Smooth muscle cell (in vitro differentiated cells): ENCODE results near the gene CPXM2. TPM values are rescaled to one million over a fixed set of nuclear protein-coding genes. Genes with fewer than 3 reads are reported as not detected.

Experiments used
- DNase-seq: peaks from one replicate; lab custom pipeline; 2025; ENCODE audit not compliant: unreplicated experiment; lab: John Stamatoyannopoulos, UW
- H2AFZ ChIP-seq: fragments of 200-600 bp; sonication (generic); 2 replicates; pipeline ENCODE4 v1.6.0; 2016; ENCODE audit warnings: antibody characterized with exemption, low read depth, mild to moderate bottlenecking
- H3F3A ChIP-seq: fragments of 200-600 bp; sonication (generic); 2 replicates; pipeline ENCODE4 v1.6.0; 2017; ENCODE audit warnings: antibody characterized with exemption, low read depth
- H3K27ac ChIP-seq: fragments of 200-600 bp; sonication (generic); 2 replicates; pipeline ENCODE4 v1.5.1; 2016; ENCODE audit warnings: low read depth, mild to moderate bottlenecking
- H3K27me3 ChIP-seq: fragments of 200-600 bp; sonication (generic); 2 replicates; pipeline ENCODE4 v1.6.1; 2016; ENCODE audit warnings: low read depth, mild to moderate bottlenecking
- H3K36me3 ChIP-seq: fragments of 200-600 bp; sonication (generic); 2 replicates; pipeline ENCODE4 v1.5.1; 2016; ENCODE audit warnings: low read depth
- H3K4me1 ChIP-seq: fragments of 200-600 bp; sonication (generic); 2 replicates; pipeline ENCODE4 v1.5.1; 2016; ENCODE audit warnings: low read depth
- H3K4me2 ChIP-seq: fragments of 200-600 bp; sonication (generic); 2 replicates; pipeline ENCODE4 v1.6.0; 2016; ENCODE audit warnings: mild to moderate bottlenecking
- H3K4me3 ChIP-seq: fragments of 200-600 bp; sonication (generic); 2 replicates; pipeline ENCODE4 v1.5.1; 2016; ENCODE audit warnings: mild to moderate bottlenecking
- H3K79me2 ChIP-seq: fragments of 200-600 bp; sonication (generic); 2 replicates; pipeline ENCODE4 v1.6.0; 2016; ENCODE audit warnings: low read depth, mild to moderate bottlenecking
- H3K9ac ChIP-seq: fragments of 200-600 bp; sonication (generic); 2 replicates; pipeline ENCODE4 v1.6.0; 2016; ENCODE audit warnings: low read depth
- H3K9me3 ChIP-seq: fragments of 200-600 bp; sonication (generic); replicated peaks from 2 replicates; pipeline ENCODE4 v1.5.1; 2016; ENCODE audit warnings: low read depth
- H4K20me1 ChIP-seq: fragments of 200-600 bp; sonication (generic); 2 replicates; pipeline ENCODE4 v1.6.0; 2016; ENCODE audit warnings: low read depth
- CTCF ChIP-seq: fragments of 200-600 bp; sonication (generic); IDR thresholded peaks from 2 replicates; pipeline ENCODE4 v1.5.1; 2017; ENCODE audit warnings: borderline replicate concordance, mild to moderate bottlenecking, antibody characterized with exemption; ENCODE audit not compliant: insufficient read depth, poor library complexity, severe bottlenecking
- WGBS: methylation state at CpG from one replicate; pipeline ENCODE4 v1.1.7; 2016; ENCODE audit warnings: low lambda C conversion rate; 5-methylcytosine and 5-hydroxymethylcytosine counted together
- polyA plus RNA-seq: library from polyadenylated mRNA; unstranded; fragments of >200 nt; fragmentation: Nextera tagmentation; extraction: Ambion mirVana; gene quantifications from 2 replicates; pipeline ENCODE4 v1.2.1, GENCODE V29; 2016
- total RNA-seq: library from RNA; depleted of rRNA; stranded (reverse); fragments of >200 nt; gene quantifications from 2 replicates; pipeline ENCODE4 v1.2.3, GENCODE V29; 2014

Gene CPXM2
- total and polyA plus RNA-seq, 2 experiments from 2014 or later: 31.2 to 65.5 TPM

- Histone ChIP-seq H3K9ac (no peak overlapping the region), H3K27me3 (no peaks in the 10 kb centered on the region), H3K9me3 (no peaks in the 10 kb centered on the region), H3K79me2 (no peaks in the 10 kb centered on the region), H3K4me3 (no peak overlapping the region), H3K27ac (no peak overlapping the region), H4K20me1 (no peaks in the 10 kb centered on the region), H3K4me2 (no peak overlapping the region), H2AFZ (no peak overlapping the region), H3F3A (no peaks in the 10 kb centered on the region), H3K36me3 (no peaks in the 10 kb centered on the region), H3K4me1 (peaks cover 7% of the 10 kb centered on the region)
- no peak for TF ChIP-seq CTCF
- DNase-seq: no peak
- WGBS: 72% methylated on average over 10 of the region's 10 CpGs
Measured at GRCh38 chr10:123760356-123761037, 131.1 kb downstream of the CPXM2 start.

GRCh38 chr10:123759501-123760031 is 132.0 kb downstream of the CPXM2 start:
- Histone ChIP-seq H3K79me2 (no peaks in the 10 kb centered on the region), H3K4me2 (no peak overlapping the region), H3F3A (no peaks in the 10 kb centered on the region), H3K27ac (no peak overlapping the region), H3K4me3 (no peak overlapping the region), H2AFZ (no peak overlapping the region), H4K20me1 (no peaks in the 10 kb centered on the region), H3K36me3 (no peaks in the 10 kb centered on the region), H3K27me3 (no peaks in the 10 kb centered on the region), H3K4me1 (peaks cover 7% of the 10 kb centered on the region), H3K9me3 (no peaks in the 10 kb centered on the region), H3K9ac (no peak overlapping the region)
- no peak for TF ChIP-seq CTCF
- WGBS: 70% methylated on average over 8 of the region's 8 CpGs
- DNase-seq: no peak

- H2AFZ ChIP-seq: no peak overlapping the region
- H3K9me3 ChIP-seq: no peaks in the 10 kb centered on the region
- no peak for TF ChIP-seq CTCF
- no peak overlapping the region for H3K27ac ChIP-seq
- no peaks in the 10 kb centered on the region for H3K36me3 ChIP-seq
- H3K79me2 ChIP-seq: no peaks in the 10 kb centered on the region
- H3F3A ChIP-seq: no peaks in the 10 kb centered on the region
- no peak overlapping the region for H3K4me2 ChIP-seq
- 95% methylated on average over 7 of the region's 7 CpGs for WGBS
- H3K9ac ChIP-seq: no peak overlapping the region
- no peaks in the 10 kb centered on the region for H3K27me3 ChIP-seq
- DNase-seq: no peak
- no peaks in the 10 kb centered on the region for H4K20me1 ChIP-seq
- H3K4me3 ChIP-seq: no peak overlapping the region
- H3K4me1 ChIP-seq: peaks cover 7% of the 10 kb centered on the region
Measured at GRCh38 chr10:123759041-123759440, 132.6 kb downstream of the CPXM2 start.

GRCh38 chr10:123757853-123758252 is 133.8 kb downstream of the CPXM2 start:
- Histone ChIP-seq H3K4me1 (peaks cover 7% of the 10 kb centered on the region), H2AFZ (no peak overlapping the region), H3K36me3 (no peaks in the 10 kb centered on the region), H3K27ac (no peak overlapping the region), H3F3A (no peaks in the 10 kb centered on the region), H4K20me1 (no peaks in the 10 kb centered on the region), H3K9ac (no peak overlapping the region), H3K4me3 (no peak overlapping the region), H3K27me3 (no peaks in the 10 kb centered on the region), H3K9me3 (no peaks in the 10 kb centered on the region), H3K79me2 (no peaks in the 10 kb centered on the region), H3K4me2 (no peak overlapping the region)
- no peak for DNase-seq
- no peak for TF ChIP-seq CTCF
- 73% methylated on average over 6 of the region's 6 CpGs for WGBS
